Vagina (tissue), 2 donors: ENCODE measurements around the gene DCTD.

Experiments
- POLR2AphosphoS5 ChIP-seq, 2 donors: sonication (generic); formaldehyde crosslinking; IDR thresholded peaks; one replicate each; pipeline ENCODE4 v1.9.0; 2017; ENCODE audit warnings: antibody characterized with exemption in 2 of 2, mild to moderate bottlenecking in 2 of 2, low read depth in 1 of 2; ENCODE audit not compliant: insufficient read depth in 1 of 2
- TF ChIP-seq, protein P1 (sequence below), 3 experiments: fragments of 450-650 bp in 2 of 3; fragments of 200-600 bp in 1 of 3; sonication (generic) in 1 of 3; IDR thresholded peaks; one replicate each; pipeline ENCODE4 v1.5.1; 2017 to 2019; ENCODE audit warnings: antibody characterized with exemption in 3 of 3, mild to moderate bottlenecking in 2 of 3, moderate library complexity in 2 of 3

DNA sequence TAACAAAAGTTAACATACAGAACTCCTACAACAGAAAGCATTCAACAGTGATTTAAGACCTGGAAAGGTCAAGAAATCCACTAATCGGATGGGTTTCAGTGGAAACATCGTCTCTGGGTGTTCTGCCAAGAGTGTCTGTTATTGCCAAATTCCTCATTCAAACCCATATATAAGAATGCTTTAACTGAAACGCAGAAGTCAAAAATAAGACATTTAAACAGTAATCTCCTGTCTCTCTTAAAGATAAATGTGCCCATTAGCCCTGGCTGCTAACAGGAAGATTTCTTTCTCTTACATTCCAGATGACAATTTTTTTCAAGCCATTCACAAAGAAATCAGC lies 31.5 kb downstream of the DCTD start:
- TF ChIP-seq, protein P1, sequence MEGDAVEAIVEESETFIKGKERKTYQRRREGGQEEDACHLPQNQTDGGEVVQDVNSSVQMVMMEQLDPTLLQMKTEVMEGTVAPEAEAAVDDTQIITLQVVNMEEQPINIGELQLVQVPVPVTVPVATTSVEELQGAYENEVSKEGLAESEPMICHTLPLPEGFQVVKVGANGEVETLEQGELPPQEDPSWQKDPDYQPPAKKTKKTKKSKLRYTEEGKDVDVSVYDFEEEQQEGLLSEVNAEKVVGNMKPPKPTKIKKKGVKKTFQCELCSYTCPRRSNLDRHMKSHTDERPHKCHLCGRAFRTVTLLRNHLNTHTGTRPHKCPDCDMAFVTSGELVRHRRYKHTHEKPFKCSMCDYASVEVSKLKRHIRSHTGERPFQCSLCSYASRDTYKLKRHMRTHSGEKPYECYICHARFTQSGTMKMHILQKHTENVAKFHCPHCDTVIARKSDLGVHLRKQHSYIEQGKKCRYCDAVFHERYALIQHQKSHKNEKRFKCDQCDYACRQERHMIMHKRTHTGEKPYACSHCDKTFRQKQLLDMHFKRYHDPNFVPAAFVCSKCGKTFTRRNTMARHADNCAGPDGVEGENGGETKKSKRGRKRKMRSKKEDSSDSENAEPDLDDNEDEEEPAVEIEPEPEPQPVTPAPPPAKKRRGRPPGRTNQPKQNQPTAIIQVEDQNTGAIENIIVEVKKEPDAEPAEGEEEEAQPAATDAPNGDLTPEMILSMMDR (IDR thresholded peaks at IDR 0.05): no peak
- no peak for TF ChIP-seq POLR2AphosphoS5 (IDR thresholded peaks at IDR 0.05; ENCODE audit: insufficient read depth in 1 of 2, low read depth in 1 of 2)
